IPS-18c (cell line): ENCODE results near the gene TIAM2.
"Not testable (repeated sequence)": the region's sequence is repeated elsewhere in the genome, so short reads cannot be mapped to it uniquely, and the experiment has no call there.

Source experiments
- H3K4me3 ChIP-seq: 2 replicates; pipeline ENCODE4 v1.7.0; 2013; ENCODE audit warnings: low read depth, mild to moderate bottlenecking, low read length, moderate library complexity; ENCODE audit not compliant: insufficient read depth
- H3K9me3 ChIP-seq: one replicate; pipeline ENCODE4 v1.6.1; 2013; ENCODE audit warnings: mild to moderate bottlenecking, low read length, moderate library complexity; ENCODE audit not compliant: control insufficient read depth, insufficient read depth

The TIAM2 gene

DNA sequence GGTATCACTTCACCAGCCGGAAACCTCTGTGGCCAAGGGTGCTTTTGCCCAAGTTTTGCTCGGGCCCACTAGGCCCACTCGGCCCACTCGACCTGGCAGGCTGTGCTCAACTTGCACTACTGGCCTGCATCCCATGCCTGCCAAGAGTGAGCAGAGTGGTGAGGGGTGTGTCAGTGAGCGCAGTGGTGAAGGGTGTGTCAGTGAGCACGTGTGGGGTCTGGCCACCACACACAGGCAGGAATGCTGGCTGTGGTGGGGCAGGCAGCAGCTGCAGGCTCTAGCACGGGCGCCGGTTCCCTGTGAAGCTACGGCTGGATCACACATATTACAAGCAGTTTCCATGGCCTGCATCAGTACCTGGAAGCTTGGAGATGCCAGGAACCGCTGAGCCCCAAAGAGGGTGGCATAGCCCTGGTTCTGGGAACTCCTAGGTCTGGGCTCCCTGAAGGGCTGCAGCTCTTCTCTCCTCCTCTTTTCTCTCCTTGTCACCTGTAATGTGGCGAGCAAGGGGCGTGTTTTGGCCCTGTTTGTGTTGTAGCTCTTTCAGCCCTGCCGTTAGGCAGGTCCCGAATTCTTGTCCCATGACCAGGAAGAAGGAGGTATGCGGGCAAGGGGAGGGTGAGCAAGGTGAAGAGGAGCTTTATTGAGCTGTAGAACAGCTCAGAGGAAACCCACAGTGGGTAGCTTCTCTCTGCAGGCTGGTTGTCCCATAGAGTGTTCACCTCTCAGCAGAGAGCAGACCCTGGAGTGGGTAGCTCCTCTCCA, 217.7 kb downstream of the TIAM2 start:
- H3K9me3 ChIP-seq = no peaks in the 10 kb centered on the region
- no peak overlapping the region for H3K4me3 ChIP-seq

DNA sequence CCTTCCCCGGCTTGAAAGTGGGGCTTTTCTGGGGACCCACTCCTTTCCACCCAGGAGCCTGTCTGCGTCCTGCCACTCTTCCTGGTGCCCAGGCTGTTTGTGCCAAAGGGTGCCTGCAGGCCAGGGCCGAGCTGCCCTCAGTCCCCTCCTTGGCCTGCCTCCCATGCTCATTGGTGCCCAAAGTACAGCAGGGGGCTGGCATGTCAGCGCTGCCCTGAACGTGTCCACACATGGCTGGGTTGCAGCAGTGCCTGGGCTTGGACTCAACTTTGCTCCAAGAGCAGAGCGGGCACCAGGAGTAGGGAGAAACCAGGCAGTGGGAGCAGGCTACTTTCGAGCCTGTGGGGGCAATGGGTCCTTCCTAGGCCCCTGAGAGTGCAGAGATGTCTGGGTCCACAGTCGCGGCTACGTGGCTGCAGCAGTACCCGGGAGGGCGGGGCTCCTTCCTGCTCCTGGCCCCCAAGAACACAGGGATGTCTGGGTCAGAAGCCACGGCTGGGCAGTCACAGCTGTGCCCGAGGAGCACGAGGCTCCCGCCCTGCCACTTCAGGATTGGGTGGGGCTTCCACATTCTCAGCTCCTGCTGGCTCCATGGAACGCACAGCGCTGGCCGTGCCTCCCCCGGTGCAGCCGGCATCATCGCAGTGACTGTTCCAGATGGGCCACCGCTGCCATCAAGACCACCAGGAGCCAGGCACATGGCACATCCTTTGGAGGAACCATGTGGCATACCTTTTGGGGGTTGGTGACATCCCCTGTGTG, 218.7 kb downstream of the TIAM2 start:
- no peak overlapping the region for H3K4me3 ChIP-seq

DNA sequence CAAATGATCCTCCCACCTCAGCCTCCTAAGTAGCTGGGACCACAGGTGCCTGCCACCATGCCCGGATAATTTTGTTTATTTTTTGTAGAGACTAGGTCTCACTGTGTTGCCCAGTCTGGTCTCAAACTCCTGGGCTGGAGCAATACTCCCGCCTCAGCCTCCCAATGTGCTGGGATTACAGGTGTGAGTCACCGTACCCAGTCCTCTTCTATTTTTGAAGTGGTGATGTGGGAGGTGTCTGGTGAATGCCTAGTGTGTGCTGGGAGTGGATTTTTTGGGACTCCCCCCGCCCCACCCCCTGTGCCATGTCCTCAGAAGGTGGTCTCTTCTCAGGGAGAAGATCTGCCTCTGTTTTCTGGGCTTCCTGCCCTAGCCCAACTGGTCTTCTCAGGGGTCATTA, 220.8 kb downstream of the TIAM2 start:
- H3K4me3 ChIP-seq = no peak overlapping the region

More for the DNA sequence above, 218.7 kb downstream of the TIAM2 start:
- no peaks in the 10 kb centered on the region for H3K9me3 ChIP-seq

DNA sequence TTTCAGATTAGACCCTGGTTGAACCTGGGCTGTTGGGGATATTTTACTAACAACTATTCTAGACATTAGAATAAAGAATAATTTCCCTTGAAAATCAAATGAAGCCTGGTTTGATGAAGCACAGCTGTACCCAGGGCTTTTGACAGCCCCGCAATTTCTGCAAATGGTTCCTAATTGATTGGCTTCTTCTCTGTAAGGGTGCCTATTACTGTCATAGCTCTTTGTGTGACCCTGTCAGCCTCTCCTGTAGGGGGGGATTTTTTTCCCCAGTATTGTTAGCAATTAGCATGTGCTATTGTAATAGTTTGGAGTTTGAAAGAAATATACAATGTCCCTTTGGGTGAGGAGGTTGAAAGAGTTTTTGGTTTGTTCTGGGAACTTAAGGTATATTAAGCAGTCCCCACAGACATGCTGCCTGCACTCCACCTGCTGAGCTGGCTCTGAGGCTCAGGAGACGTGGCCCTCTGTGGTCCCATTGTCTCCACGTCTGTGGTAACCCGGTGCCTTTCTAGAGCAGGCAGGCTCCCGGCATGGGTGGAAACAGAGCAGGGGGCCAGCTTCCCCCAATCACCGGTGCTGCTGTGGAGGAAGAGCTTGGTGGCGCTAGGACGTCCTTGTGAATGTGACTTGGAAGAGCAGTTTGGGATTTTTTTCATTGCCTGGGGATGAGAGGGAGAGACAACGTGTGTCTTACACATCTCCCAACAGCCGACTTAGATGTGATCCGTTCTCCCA, 221.4 kb downstream of the TIAM2 start:
- no peak overlapping the region for H3K4me3 ChIP-seq
- no peaks in the 10 kb centered on the region for H3K9me3 ChIP-seq

More for the DNA sequence above, 220.8 kb downstream of the TIAM2 start:
- H3K9me3 ChIP-seq = no peaks in the 10 kb centered on the region

DNA sequence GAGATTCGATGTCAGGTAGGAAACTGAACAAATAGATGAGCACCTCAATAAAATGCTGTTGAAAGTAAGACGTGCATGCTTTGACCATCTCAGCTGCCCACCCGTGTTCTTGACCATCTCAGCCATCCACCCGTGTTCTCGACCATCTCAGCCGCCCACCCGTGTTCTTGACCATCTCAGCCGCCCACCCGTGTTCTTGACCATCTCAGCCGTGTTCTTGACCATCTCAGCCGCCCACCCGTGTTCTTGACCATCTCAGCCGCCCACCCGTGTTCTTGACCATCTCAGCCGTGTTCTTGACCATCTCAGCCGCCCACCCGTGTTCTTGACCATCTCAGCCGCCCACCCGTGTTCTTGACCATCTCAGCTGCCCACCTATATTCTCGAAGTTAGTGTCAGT, 223.6 kb downstream of the TIAM2 start:
- not testable (repeated sequence) for H3K9me3 ChIP-seq, H3K4me3 ChIP-seq

DNA sequence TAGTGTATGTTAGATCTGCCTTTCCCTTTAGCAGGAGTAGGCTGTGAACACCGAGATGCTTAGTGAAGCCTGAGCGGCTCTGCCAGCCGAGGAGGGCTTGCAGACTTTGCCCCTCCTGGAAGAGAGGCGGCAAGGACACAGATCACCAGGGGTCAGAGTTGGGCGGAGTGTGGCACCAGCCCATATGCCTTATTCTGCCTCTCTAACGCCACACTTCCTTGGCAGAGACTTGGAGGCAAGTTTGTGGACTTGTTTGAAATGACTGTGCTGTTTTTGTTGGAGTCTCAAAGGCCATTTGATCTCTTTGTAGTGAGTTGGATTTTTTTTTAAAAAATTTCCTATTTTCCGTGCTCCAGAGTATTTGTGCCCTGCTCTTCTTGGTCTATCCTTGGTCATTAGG, 224.2 kb downstream of the TIAM2 start:
- H3K9me3 ChIP-seq = no peaks in the 10 kb centered on the region
- no peak overlapping the region for H3K4me3 ChIP-seq

DNA sequence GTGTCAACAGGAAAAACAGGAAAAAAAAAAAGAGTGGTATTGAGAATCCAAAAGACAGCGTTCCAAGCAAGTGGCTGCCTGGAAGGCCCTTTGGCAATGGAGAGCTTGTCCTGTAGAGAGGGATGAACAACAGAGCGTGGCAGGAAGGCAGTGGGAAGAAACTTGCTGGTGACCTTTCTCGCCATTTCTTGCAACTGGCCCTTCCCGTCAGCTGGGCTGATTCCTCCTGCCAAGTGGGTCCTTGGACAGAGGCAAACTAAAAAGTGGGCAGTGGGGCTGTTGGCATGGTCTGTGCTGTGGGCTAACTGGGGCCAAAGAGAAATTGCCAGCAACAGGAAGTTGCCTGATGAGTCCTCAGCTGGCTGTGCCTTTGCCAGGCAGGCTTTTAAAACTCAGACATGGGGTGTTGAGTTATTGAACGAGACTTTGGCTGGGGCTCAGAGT, 224.8 kb downstream of the TIAM2 start:
- no peak overlapping the region for H3K4me3 ChIP-seq
- no peaks in the 10 kb centered on the region for H3K9me3 ChIP-seq

DNA sequence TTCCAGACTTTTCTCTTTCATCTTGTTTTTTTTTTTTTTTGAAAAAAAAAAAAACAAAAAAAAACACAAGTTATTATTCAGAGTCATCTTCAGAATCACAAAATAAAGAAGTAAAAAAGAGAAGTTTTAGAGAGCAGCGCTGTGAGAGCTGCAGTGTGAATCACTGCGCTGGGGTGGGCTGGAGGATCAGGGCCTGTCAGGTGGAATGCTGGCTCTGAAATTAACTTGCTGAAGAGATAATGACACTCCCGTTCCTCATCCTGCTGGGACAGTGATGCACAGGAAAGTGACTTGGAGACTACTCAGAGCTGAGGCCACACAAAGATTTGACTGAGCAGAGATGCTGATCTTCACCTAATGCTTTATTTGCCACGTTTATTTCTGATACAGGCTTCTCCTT, 226.0 kb downstream of the TIAM2 start:
- H3K9me3 ChIP-seq = no peaks in the 10 kb centered on the region
- H3K4me3 ChIP-seq = no peak overlapping the region

DNA sequence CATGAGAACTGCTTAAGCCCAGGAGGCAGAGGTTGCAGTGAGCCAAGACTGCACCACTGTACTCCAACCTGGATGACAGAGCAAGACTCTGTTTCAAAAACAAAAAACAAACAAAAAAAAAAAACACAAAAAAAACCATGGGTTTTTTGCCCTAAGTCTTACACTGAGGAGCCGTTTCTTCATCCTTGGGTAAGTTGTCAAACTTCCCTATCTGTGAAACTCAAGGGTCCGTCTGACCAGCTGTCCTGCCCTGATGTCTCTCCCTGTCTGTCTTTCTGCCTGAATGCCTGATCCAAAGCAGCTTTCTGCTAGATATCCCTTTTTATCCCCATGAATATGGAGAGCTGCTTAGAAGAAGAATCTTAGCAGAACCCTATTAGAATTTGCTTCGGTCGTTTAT, 227.4 kb downstream of the TIAM2 start:
- no peak overlapping the region for H3K4me3 ChIP-seq
- H3K9me3 ChIP-seq = no peaks in the 10 kb centered on the region

DNA sequence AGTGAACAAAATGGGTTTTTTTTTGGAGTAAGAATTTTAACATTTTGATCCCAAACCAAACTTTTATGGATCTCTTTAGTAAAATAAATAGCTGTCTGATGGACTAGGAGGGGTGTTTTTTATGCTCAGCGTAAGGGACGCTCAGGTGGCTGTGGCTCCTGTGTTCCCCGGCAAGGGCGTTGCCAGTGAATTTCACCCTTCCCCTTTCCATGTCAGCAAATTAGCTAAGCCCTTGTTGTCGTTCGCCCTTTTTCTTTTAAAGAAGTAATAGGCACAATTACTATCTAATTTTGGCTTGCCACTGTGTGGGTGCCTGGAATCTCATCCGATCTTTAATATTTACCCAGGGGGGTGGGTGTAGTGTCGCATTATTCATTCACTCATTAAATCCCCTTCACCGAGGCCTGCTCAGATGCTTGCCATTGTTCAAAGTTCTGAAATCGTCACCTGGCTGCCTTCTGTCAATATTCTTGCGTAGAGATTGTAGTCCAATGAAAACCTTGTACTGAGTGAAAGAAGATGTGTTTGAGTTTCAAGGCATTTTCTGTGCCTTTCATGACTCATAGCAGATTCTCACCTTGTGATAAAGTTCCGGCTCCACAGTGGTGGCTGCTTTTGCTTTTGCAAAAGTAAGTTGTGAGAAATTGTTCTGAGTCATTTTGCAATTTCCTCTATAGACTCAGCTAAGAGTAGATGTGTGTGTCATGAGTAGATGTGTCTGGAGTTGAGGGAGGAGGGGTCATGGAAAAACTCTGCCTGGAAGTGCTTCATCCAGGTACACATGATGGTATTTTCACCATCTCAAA, 228.7 kb downstream of the TIAM2 start:
- no peak overlapping the region for H3K4me3 ChIP-seq
- no peaks in the 10 kb centered on the region for H3K9me3 ChIP-seq

DNA sequence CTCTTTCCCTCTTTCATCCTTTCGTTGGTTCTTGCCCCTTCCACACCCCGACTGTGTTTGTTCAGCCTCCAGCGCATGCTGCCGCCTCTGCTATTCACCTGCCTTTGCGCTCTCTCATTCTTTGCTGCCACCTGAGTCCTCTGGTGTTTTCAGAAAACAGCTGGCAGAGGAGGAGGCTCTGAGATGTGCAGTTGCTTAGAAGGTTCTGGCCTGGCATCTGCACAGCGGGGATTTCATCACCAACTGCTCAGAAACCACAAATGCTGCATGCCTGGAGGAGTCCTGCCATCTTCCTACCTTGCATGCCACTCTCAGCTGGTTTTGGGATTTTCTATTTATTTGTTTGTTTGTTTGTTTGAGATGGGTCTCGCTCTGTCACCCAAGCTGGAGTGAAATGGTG, 229.5 kb downstream of the TIAM2 start:
- Histone ChIP-seq H3K4me3 (no peak overlapping the region), H3K9me3 (no peaks in the 10 kb centered on the region)

DNA sequence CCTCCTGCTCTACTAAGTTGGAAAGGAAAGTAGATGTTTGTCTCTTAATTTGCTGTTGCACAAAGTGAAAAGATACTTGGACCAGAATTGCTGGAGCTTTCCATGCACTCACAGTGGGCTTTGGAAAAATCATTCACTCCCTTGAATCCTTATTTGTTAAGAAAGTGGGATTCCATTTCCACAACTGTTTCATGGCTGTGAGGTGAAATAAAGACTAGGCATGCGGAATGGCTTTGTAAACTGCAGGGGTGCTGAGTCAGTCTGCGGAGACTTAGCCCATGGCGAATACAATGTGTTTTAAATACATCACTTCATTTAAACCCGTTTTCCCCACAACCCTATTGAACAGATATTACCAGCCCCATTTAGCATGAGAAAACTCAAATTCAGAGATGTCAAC, 231.9 kb downstream of the TIAM2 start:
- Histone ChIP-seq H3K9me3 (no peaks in the 10 kb centered on the region), H3K4me3 (no peak overlapping the region)

DNA sequence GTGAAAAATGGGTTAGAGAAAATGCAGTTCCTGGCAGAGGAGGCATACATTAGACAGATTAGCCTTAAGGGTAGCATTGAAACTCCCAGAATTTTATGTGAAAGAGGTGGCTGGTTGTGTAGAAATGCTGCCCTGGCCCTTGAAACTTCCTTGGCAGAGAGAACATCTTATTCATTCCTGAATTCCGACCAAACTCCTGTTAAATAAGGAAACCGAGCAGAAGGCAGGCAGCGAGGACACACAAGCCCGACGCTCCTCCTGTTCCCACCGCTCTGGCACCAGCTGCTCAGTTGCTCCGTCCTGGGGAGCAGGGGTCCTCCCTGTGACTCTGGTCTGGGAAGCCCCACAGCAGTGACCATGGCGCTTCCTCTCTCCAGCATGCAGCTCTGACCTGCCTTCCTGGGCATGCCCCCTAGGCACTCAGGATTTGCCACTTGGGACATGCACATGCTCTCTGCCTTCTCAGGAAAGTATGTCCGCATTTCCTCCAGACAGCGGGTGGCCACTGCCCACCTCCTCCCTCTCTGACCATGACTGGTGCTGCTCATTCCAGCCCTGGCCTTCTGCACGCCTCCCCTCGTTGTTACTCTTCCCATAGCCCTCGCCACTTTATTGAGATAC, 233.5 kb downstream of the TIAM2 start:
- H3K4me3 ChIP-seq = no peak overlapping the region
- no peaks in the 10 kb centered on the region for H3K9me3 ChIP-seq

DNA sequence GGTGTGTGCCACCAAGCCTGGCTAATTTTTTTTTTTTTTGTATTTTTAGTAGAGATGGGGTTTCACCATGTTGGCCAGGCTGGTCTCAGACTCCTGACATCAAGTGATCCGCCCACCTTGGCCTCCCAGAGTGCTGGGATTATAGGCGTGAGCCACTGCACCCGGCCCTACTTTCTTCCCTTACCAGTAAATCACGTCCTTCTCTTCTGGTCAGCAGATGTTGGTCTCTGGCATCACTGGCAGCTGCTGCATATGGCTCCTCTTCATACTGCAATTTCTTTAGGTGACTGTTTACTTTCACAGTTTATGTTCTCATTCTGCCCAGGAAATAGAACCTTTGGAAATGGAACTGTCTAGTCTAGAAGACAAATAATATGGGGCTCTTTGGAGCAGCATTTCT, 235.9 kb downstream of the TIAM2 start:
- H3K4me3 ChIP-seq, H3K9me3 ChIP-seq: not testable (repeated sequence)

DNA sequence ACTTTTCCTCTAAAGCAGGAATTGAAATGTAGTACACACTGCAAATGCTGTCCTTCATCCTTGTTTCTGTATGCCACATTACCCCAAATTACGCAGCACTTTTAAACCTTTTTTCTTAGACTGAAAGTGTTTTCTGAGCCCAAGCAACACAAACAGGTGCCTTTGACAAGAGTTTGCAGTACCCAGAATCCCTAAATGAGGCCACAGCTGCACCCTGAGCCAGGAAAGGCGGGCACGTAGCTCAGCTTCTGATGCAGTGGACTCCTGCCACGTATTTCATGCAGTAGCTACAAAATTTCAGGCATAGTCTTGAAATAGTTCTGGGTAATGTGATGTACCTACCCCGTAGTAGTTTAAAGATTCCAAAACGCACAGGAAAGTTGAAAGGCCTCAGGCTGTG, 237.7 kb downstream of the TIAM2 start:
- H3K4me3 ChIP-seq = no peak overlapping the region

DNA sequence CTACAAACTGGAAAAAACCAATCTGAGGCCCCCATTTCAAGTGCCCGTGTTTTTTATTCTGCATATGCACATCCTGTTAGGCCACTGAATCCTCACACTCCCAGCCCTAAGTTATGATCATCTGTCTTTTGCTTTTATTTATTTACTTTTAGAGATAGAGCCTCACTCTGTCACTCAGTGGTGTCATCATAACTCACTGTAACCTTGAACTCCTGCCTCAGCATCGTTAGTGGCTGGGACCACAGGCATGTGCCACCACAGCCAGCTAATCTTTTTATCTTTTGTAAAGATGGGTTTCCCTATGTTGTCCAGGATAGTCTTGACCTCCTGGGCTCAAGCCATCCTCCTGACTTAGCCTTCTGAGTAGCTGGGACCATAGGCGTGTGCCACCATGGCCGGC, 239.1 kb downstream of the TIAM2 start:
- peaks cover 10% of the 10 kb centered on the region for H3K9me3 ChIP-seq
- H3K4me3 ChIP-seq = no peak overlapping the region

More for the DNA sequence above, 237.7 kb downstream of the TIAM2 start:
- H3K9me3 ChIP-seq = peaks cover 7% of the 10 kb centered on the region

DNA sequence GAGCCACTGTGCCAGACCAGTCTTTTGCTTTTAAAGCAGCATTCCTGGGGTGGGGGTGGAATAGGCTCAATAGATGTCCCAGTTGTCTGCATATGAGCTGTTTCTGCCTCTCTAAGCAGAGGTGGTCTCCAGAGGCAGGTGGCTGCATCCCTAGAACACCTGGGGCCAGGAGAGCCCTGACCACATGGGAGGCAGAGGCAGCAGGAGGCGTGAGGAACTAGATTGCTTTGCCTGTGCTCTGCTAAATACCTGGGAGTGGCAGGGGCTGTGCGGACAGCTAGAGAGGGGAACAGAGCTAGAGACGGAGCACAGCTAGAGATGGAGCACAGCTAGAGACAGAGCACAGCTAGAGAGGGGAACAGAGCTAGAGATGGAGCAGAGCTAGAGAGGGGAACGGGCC, 239.6 kb downstream of the TIAM2 start:
- Histone ChIP-seq H3K4me3 (no peak overlapping the region), H3K9me3 (peaks cover 10% of the 10 kb centered on the region)
